HG03025 (cell line): ENCODE measurements around the gene ATF7IP.
"Not testable (repeated sequence)": the region's sequence is repeated elsewhere in the genome, so short reads cannot be mapped to it uniquely, and the experiment has no call there.

ENCODE experiments used
- ATAC-seq: cut with Tn5 transposase; IDR thresholded peaks from one replicate; pipeline ENCODE4 v1.9.1; 2021; ENCODE audit warnings: mild to moderate bottlenecking, moderate library complexity; ENCODE audit not compliant: unreplicated experiment, low FRiP score

The ATF7IP gene

GRCh38 chr12:14405407-14405806 lies 39.9 kb downstream of the ATF7IP start:
- not testable (repeated sequence) for ATAC-seq

- no peak for ATAC-seq
Measured at GRCh38 chr12:14408208-14408607, 42.7 kb downstream of the ATF7IP start.

- ATAC-seq: no peak
Measured at GRCh38 chr12:14410177-14410576, 44.7 kb downstream of the ATF7IP start.

GRCh38 chr12:14410841-14411569 lies 45.5 kb downstream of the ATF7IP start:
- ATAC-seq: no peak

- no peak for ATAC-seq
Measured at GRCh38 chr12:14416658-14417057, 51.2 kb downstream of the ATF7IP start.

GRCh38 chr12:14417715-14418114 lies 52.2 kb downstream of the ATF7IP start:
- ATAC-seq: no peak

- ATAC-seq: no peak
Measured at GRCh38 chr12:14418451-14418890, 53.0 kb downstream of the ATF7IP start.

- ATAC-seq: no peak
Measured at GRCh38 chr12:14422516-14423230, 57.2 kb downstream of the ATF7IP start.

GRCh38 chr12:14424545-14424944 lies 59.1 kb downstream of the ATF7IP start:
- ATAC-seq: no peak

GRCh38 chr12:14426792-14427191 lies 61.3 kb downstream of the ATF7IP start:
- ATAC-seq: no peak

- ATAC-seq: no peak
Measured at GRCh38 chr12:14427929-14428328, 62.4 kb downstream of the ATF7IP start.

- ATAC-seq: no peak
Measured at GRCh38 chr12:14430394-14430986, 65.0 kb downstream of the ATF7IP start.

- no peak for ATAC-seq
Measured at GRCh38 chr12:14431975-14432374, 66.5 kb downstream of the ATF7IP start.

GRCh38 chr12:14435627-14436026 lies 70.1 kb downstream of the ATF7IP start:
- no peak for ATAC-seq

- no peak for ATAC-seq
Measured at GRCh38 chr12:14442221-14442881, 76.9 kb downstream of the ATF7IP start.

- ATAC-seq: no peak
Measured at GRCh38 chr12:14443531-14443930, 78.0 kb downstream of the ATF7IP start.

GRCh38 chr12:14450479-14450878 lies 85.0 kb downstream of the ATF7IP start:
- ATAC-seq: no peak

- no peak for ATAC-seq
Measured at GRCh38 chr12:14452336-14452735, 86.9 kb downstream of the ATF7IP start.

- no peak for ATAC-seq
Measured at GRCh38 chr12:14452865-14453264, 87.4 kb downstream of the ATF7IP start.

- no peak for ATAC-seq
Measured at GRCh38 chr12:14454098-14454907, 88.8 kb downstream of the ATF7IP start.
